NCI-H2227 (cell line): ENCODE measurements around the gene RAP1A.
A peak's percentile ranks its signal among the peaks of the same experiment; 100 is the strongest.

Experiments
- DNase-seq: peaks from one replicate; lab custom pipeline; 2025; ENCODE audit not compliant: unreplicated experiment; lab: John Stamatoyannopoulos, UW

The RAP1A gene

DNA sequence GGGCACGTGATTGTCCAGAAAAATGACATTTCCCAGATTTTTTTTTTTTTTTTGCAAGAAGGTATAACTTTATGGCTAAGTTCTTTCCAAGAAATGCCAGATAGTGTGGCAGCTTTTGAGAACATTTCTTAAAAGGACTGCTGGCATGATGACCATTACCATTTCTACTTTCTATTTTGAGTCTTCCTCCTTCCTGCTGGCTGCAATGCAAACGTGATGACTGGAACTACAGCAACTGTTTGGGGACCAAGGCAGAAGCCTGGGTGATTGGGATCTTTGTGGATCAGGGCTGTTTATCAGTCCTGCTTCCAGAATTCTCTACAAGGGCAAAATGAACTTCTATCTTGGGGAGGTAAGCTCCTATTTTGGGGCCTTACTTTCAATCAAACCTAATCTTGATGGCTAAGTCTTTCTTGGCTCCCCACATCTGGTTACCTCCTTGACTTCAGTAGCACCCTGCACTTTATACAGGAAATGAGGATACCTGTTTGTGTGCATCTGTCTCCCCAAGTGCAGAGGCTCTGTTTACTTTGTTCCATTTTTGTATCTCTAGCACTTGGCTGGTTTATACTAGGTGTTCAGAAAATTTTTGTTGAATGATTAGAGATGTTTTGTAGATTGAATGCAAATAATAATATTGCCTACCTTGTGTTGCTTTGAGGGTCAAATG lies 132.5 kb downstream of the RAP1A start:
- DNase-seq, result no peak

DNA sequence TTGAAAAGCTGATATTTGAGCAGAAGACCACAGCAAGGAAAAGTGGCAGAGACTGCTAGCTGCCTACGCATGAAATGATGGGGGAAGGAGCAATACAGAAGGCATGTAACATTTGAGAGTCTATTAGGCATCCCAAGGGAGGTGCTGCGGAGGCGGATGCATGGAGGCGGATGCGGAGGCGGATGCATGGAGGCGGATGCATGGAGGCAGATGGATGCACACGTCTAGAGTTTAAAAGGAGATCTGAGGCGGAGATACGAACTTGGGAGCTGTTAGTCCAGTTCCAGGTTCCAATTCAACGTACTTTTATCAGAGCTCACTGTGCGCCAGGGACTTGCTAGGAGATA lies 135.4 kb downstream of the RAP1A start:
- DNase-seq, result peak; percentile 70

DNA sequence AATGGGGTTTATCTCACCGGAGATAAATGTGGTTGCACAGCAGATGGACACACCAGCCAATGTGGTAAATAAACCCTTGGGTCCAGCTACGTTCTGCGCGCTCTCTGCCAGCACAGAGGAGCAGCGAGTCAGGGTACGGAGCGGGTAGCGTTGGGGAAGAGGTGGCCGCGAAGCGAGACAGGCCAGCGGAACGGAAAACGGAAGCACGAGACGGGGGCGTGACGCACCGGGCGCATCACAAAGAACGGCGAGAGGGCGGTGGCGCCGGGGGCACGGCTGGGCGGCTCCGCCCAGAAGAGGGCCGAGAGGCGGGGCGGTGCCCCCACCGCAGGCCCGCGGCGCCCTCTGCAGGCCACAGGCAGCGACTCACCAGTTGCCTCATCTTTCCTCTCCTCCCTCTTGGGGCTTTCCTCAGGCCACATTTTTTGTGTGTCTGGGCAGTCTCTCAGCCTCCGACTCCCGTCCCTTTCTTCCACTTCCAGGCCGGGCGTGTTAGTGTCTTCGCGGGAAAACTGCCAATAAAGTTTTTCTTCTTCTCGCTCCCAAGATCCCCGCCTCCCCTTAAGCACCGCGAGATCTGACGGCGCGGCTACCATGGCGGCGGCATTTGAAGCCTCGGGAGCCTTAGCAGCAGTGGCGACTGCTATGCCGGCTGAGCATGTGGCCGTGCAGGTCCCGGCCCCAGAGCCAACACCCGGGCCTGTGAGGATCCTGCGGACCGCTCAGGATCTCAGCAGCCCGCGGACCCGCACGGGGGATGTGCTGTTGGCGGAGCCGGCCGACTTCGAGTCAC lies 135.9 kb downstream of the RAP1A start, which contains the start of gene DDX20:
TSS of gene DDX20 (plus strand) at position 571 of the 793 bp plus-strand sequence. CDS start at position 595, 24 bp downstream.
- peak; percentile 98 for DNase-seq

DNA sequence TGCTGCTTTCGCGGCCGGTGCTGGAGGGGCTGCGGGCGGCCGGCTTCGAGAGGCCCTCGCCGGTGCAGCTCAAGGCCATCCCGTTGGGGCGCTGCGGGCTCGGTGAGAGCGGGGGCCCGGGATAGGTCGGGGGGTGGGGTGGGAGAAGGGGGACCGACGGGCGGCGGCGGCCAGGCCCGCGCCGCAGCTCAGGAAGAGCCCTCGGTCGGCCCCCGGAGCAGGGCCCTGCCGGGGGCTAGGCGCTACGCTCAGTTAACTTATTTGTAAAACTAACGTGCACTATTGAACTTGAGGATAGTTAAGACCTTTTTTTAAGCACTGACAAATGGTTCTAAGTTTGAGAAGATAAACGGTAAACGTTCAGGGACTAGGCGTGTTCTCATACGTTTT lies 136.5 kb downstream of the RAP1A start:
- DNase-seq, result no peak

DNA sequence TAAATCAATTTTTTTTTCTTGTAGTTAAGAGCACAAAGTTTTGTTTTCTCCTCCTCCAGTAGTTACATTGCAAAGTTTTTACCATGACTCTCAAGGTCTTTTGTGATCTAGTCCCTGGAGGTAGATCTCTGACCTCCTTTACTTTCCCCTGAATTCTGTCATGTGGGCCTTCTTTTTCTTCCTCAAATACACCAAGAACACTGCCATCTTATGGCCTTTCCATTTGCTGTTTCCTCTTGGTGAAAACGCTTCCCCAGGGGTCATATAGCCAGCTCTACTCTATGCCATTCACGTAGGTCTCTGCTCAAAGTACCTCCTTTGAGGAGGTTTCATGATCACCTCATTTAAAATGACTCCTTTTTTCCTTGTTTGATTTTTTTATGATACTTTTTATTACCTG lies 138.8 kb downstream of the RAP1A start:
- DNase-seq, result peak; percentile 25

DNA sequence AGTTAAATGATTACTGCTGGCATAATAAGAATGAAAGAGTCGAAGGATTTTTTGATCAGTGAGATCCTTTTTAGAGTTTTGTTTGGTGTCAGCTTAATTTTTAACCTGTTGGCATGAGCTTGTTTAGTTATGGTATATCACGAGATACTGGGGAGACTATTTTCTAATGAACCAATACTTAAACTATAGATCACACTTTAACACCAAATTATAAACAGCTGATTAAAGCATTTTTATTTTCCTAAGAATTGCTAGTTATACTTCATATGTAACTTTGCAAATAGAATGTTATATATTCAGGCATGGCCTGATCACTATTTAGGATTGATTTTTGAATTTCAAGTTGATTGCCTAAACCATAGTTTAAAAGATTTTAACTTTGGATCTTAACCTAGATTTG lies 142.1 kb downstream of the RAP1A start:
- DNase-seq, result no peak

DNA sequence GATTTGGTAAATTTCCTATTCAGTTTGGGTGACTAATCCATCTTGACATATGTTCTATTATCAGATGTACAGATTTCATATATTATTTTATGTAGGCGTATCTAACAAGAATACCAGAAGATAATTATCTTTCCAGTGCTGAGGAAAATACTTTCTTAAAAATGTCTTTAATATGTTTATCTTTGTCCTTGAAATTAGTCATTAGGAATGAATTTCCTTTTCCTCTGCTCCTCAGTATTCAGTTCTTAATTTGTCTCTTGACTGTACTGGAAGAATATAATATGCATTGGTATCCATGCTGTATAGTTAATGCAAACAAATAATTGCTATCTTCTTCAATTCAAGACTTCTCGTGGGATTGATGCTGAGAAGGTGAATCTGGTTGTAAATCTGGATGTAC lies 142.7 kb downstream of the RAP1A start:
- DNase-seq, result no peak
